ENCODE measurements around the gene G6PC3.
"Not testable (repeated sequence)": the region's sequence is repeated elsewhere in the genome, so short reads cannot be mapped to it uniquely, and the experiment has no call there.

The G6PC3 gene

GRCh38 chr17:44043272-44043696 lies 27.3 kb upstream of the G6PC3 start:
- no peak for TF ChIP-seq SPI1 (IDR thresholded peaks at IDR 0.05; ENCODE audit: borderline replicate concordance, low read depth)
- TF ChIP-seq, protein P1, sequence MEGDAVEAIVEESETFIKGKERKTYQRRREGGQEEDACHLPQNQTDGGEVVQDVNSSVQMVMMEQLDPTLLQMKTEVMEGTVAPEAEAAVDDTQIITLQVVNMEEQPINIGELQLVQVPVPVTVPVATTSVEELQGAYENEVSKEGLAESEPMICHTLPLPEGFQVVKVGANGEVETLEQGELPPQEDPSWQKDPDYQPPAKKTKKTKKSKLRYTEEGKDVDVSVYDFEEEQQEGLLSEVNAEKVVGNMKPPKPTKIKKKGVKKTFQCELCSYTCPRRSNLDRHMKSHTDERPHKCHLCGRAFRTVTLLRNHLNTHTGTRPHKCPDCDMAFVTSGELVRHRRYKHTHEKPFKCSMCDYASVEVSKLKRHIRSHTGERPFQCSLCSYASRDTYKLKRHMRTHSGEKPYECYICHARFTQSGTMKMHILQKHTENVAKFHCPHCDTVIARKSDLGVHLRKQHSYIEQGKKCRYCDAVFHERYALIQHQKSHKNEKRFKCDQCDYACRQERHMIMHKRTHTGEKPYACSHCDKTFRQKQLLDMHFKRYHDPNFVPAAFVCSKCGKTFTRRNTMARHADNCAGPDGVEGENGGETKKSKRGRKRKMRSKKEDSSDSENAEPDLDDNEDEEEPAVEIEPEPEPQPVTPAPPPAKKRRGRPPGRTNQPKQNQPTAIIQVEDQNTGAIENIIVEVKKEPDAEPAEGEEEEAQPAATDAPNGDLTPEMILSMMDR (IDR thresholded peaks at IDR 0.05; ENCODE audit: insufficient read depth, low read length): no peak
- Histone ChIP-seq H3K4me3 (replicated peaks; ENCODE audit: insufficient read depth, low read length) (no peak overlapping the region), H3K27ac (replicated peaks) (no peak overlapping the region), H3K27me3 (ENCODE audit: insufficient read depth, poor library complexity, severe bottlenecking) (no peaks in the 10 kb centered on the region)
- peak in 1 of 2 experiments; percentile 47 for DNase-seq (ENCODE audit: low read depth in 1 of 2, low spot score in 1 of 2)

DNA sequence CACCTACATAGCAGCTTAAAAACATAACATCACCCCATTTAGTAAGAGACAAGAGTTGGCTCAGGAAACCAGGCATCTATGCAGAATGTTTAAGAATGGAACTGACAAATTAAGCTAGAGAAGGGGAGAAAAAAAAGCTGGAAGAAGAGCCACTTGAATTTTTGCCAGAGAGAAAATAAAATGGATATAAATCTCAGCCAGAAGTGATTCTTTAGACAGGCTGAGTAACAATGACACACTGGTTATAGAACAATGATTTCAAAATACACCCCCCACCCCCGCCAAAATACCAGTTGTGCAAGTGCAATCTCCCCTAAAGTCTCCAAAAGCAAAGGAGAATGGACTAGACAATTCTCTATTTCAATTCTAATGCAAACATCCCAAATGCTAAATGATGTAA lies 26.5 kb upstream of the G6PC3 start:
- Histone ChIP-seq H3K27ac (replicated peaks) (no peak overlapping the region), H3K4me3 (replicated peaks; ENCODE audit: insufficient read depth, low read length) (no peak overlapping the region), H3K27me3 (ENCODE audit: insufficient read depth, poor library complexity, severe bottlenecking) (no peaks in the 10 kb centered on the region)
- TF ChIP-seq GABPA (IDR thresholded peaks at IDR 0.05; ENCODE audit: low read depth): no peak
- TF ChIP-seq, protein P1 (IDR thresholded peaks at IDR 0.05; ENCODE audit: insufficient read depth, low read length): no peak
- no peak for TF ChIP-seq SPI1 (IDR thresholded peaks at IDR 0.05; ENCODE audit: borderline replicate concordance, low read depth)
- no peak for TF ChIP-seq POLR2AphosphoS5 (IDR thresholded peaks at IDR 0.05; ENCODE audit: low read depth)
- TF ChIP-seq REST (IDR thresholded peaks at IDR 0.05; ENCODE audit: insufficient replicate concordance, low read depth): no peak
- no peak for DNase-seq (ENCODE audit: low read depth in 1 of 2, low spot score in 1 of 2)

- Histone ChIP-seq H3K27ac (replicated peaks) (no peak overlapping the region), H3K4me3 (replicated peaks; ENCODE audit: insufficient read depth, low read length) (no peak overlapping the region), H3K27me3 (ENCODE audit: insufficient read depth, poor library complexity, severe bottlenecking) (no peaks in the 10 kb centered on the region)
- no peak for TF ChIP-seq REST (IDR thresholded peaks at IDR 0.05; ENCODE audit: insufficient replicate concordance, low read depth)
- no peak for TF ChIP-seq SPI1 (IDR thresholded peaks at IDR 0.05; ENCODE audit: borderline replicate concordance, low read depth)
- TF ChIP-seq, protein P1 (IDR thresholded peaks at IDR 0.05; ENCODE audit: insufficient read depth, low read length): no peak
- DNase-seq (ENCODE audit: low read depth in 1 of 2, low spot score in 1 of 2): no peak
Observed at GRCh38 chr17:44045486-44045885, 25.0 kb upstream of the G6PC3 start.

DNA sequence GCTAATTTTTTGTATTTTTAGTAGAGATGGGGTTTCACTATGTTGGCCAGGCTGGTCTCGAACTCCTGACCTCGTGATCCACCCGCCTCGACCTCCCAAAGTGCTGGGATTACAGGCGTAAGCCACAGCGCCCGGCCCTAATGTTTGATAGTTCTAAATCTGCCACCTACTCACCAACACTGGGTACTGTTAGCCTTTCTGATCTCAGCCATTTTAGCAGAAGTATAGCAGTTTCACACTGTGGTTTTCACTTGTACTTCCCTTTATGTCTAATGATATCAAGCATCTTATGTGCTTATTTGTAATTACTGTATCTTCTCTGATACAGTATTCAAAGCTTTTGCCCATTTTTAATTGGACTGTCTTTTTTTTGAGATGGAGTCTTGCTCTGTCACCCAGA lies 23.6 kb upstream of the G6PC3 start:
- H3K4me3 ChIP-seq (replicated peaks; ENCODE audit: insufficient read depth, low read length); H3K27me3 ChIP-seq (ENCODE audit: insufficient read depth, poor library complexity, severe bottlenecking); DNase-seq (ENCODE audit: low read depth in 1 of 2, low spot score in 1 of 2); H3K27ac ChIP-seq (replicated peaks): not testable (repeated sequence)
